ENCODE data around the gene NCAPD3. TPM values are rescaled to one million over a fixed set of nuclear protein-coding genes. Genes with fewer than 3 reads are reported as not detected.

The NCAPD3 gene
- total RNA-seq, 3 donors from 2014 or later (not counting 1 experiment from before 2014, with no cell fraction given): 27.6 to 33.6 (median 31.2) TPM

- Mint-ChIP-seq H3K4me3 (no peak overlapping the region), H3K4me1 (no peaks in the 10 kb centered on the region), H3K27ac (no peak overlapping the region), H3K9me3 (peaks cover 3 to 4% of the 10 kb centered on the region in 2 donors), H3K36me3 (no peaks in the 10 kb centered on the region), H3K27me3 (ENCODE audit: low read depth in 2 of 2) (peaks cover 3 to 26% of the 10 kb centered on the region in 2 donors)
- Histone ChIP-seq H3K27ac (ENCODE audit: low read length) (no peak overlapping the region), H3K4me1 (ENCODE audit: control insufficient read depth, insufficient read depth, low read length) (no peaks in the 10 kb centered on the region), H3K27me3 (ENCODE audit: control insufficient read depth, insufficient read depth, low read length) (no peaks in the 10 kb centered on the region), H3K36me3 (ENCODE audit: control insufficient read depth, insufficient read depth, low read length) (no peaks in the 10 kb centered on the region), H3K4me3 (ENCODE audit: low read length) (no peak overlapping the region), H3K9me3 (ENCODE audit: control insufficient read depth, insufficient read depth, low read length) (no peaks in the 10 kb centered on the region)
- no peak for DNase-seq
- no peak for ATAC-seq
- intact Hi-C loops (cut with micrococcal nuclease): no loop called here
- TF ChIP-seq CTCF (IDR thresholded peaks at IDR 0.05): no peak
- WGBS (ENCODE audit: insufficient coverage): 88% methylated on average over 5 of the region's 5 CpGs
These were observed 113.4 kb downstream of the NCAPD3 start for GRCh38 chr11:134110252-134110815.

Other genes starting within 250 kb of the NCAPD3 start
- gene JAM3, start 154.9 kb downstream of the NCAPD3 start, total RNA-seq: 1 to 10 TPM; 2.1 to 3.8 (median 2.4) TPM
- gene VPS26B, start 704 bp upstream of the NCAPD3 start, total RNA-seq: 100 to 1,000 TPM in 2 of 3 donors, 10 to 100 TPM in 1; 83.0 to 113 (median 107) TPM
- gene THYN1, start 29.4 kb upstream of the NCAPD3 start, total RNA-seq: 10 to 100 TPM; 21.6 to 25.4 (median 24.0) TPM
- 10 to 100 TPM; 24.3 to 42.5 (median 39.3) TPM for gene ACAD8, start 29.6 kb upstream of the NCAPD3 start, total RNA-seq
- under 1 TPM in 1 of 3 donors, not detected in 2; 0.38 TPM for gene GLB1L3, start 52.4 kb upstream of the NCAPD3 start, total RNA-seq
- 1 to 10 TPM in 1 of 3 donors, under 1 TPM in 2; 0.57 to 3.3 (median 0.61) TPM for gene GLB1L2, start 108.0 kb upstream of the NCAPD3 start, total RNA-seq
- 10 to 100 TPM; 41.3 to 78.4 (median 65.1) TPM for gene B3GAT1, start 188.3 kb upstream of the NCAPD3 start, total RNA-seq